CD14-positive monocyte (primary cell): ENCODE data around the gene IKZF3. TPM values are rescaled to one million over a fixed set of nuclear protein-coding genes. Genes with fewer than 3 reads are reported as not detected.

Source experiments
- DNase-seq, 3 donors: peaks; one replicate each; pipeline ENCODE4 v3.0.0-alpha.2; 2011 to 2022
- H2AFZ ChIP-seq: 2 replicates; pipeline ENCODE4 v1.6.0; 2012; ENCODE audit warnings: mild to moderate bottlenecking, low read depth, low read length, inconsistent platforms; ENCODE audit not compliant: insufficient read depth, poor library complexity, severe bottlenecking
- H3K27ac ChIP-seq, 2 donors: 1 replicate in 1 of 2; 2 replicates in 1 of 2; pipeline ENCODE4 v1.5.1; 2012 to 2013; ENCODE audit warnings: low read length in 2 of 2, control low read depth in 1 of 2, inconsistent platforms in 1 of 2, low read depth in 1 of 2, mild to moderate bottlenecking in 1 of 2
- H3K27me3 ChIP-seq, 2 donors: one replicate each; pipeline versions ENCODE4 v1.6.0 to v1.6.1; 2011 to 2013; ENCODE audit warnings: low read length in 2 of 2; ENCODE audit not compliant: control insufficient read depth in 2 of 2, insufficient read depth in 2 of 2
- H3K36me3 ChIP-seq, 2 donors: replicated peaks in 1 of 2; 1 replicate in 1 of 2; 2 replicates in 1 of 2; pipeline versions ENCODE4 v1.5.1 to v1.6.1; 2012 to 2013; ENCODE audit warnings: low read length in 2 of 2, control low read depth in 1 of 2, inconsistent platforms in 1 of 2, mild to moderate bottlenecking in 1 of 2; ENCODE audit not compliant: insufficient read depth in 2 of 2, control insufficient read depth in 1 of 2
- H3K4me1 ChIP-seq, 2 donors: 1 replicate in 1 of 2; 2 replicates in 1 of 2; pipeline versions ENCODE4 v1.5.1 to v1.6.1; 2012 to 2013; ENCODE audit warnings: low read length in 2 of 2, control low read depth in 1 of 2, inconsistent platforms in 1 of 2, mild to moderate bottlenecking in 1 of 2, moderate library complexity in 1 of 2; ENCODE audit not compliant: insufficient read depth in 2 of 2, control insufficient read depth in 1 of 2
- H3K4me2 ChIP-seq: replicated peaks from 2 replicates; pipeline ENCODE3; 2012; ENCODE audit warnings: low read length, moderate library complexity, mild to moderate bottlenecking; ENCODE audit not compliant: poor library complexity, severe bottlenecking; ENCODE audit errors: extremely low read depth
- H3K4me3 ChIP-seq, 3 experiments: fragments of 200-600 bp in 1 of 3; sonication (generic) in 1 of 3; replicated peaks in 1 of 3; 1 replicate in 2 of 3; 2 replicates in 1 of 3; pipeline ENCODE4 v1.5.1; 2011 to 2013; ENCODE audit warnings: low read length in 3 of 3, mild to moderate bottlenecking in 3 of 3, control low read depth in 2 of 3, low read depth in 2 of 3, inconsistent platforms in 1 of 3, moderate library complexity in 1 of 3
- H3K79me2 ChIP-seq: 2 replicates; pipeline ENCODE4 v1.6.0; 2012; ENCODE audit warnings: mild to moderate bottlenecking, control low read depth, inconsistent platforms, low read length, moderate library complexity; ENCODE audit not compliant: insufficient read depth
- H3K9ac ChIP-seq: 2 replicates; pipeline ENCODE4 v1.6.0; 2017; ENCODE audit warnings: low read length, mild to moderate bottlenecking; ENCODE audit not compliant: insufficient read depth, poor library complexity, severe bottlenecking
- H3K9me3 ChIP-seq, 2 donors: replicated peaks in 1 of 2; 1 replicate in 1 of 2; 2 replicates in 1 of 2; pipeline versions ENCODE4 v1.5.1 to v1.6.1; 2012 to 2013; ENCODE audit warnings: low read length in 2 of 2, control low read depth in 1 of 2; ENCODE audit not compliant: control insufficient read depth in 1 of 2, insufficient read depth in 1 of 2
- H4K20me1 ChIP-seq: 2 replicates; pipeline ENCODE4 v1.6.0; 2012; ENCODE audit warnings: mild to moderate bottlenecking, low read length, control low read depth, moderate library complexity; ENCODE audit not compliant: insufficient read depth
- H3K27ac Mint-ChIP-seq, 7 donors: one replicate each; pipeline ENCODE4 v1.8.0; 2020; ENCODE audit warnings: mild to moderate bottlenecking in 7 of 7, mixed read lengths in 7 of 7, moderate library complexity in 6 of 7, inconsistent platforms in 2 of 7
- H3K27me3 Mint-ChIP-seq, 3 donors: one replicate each; pipeline ENCODE4 v1.8.0; 2021 to 2022; ENCODE audit warnings: low read depth in 3 of 3, mild to moderate bottlenecking in 3 of 3, mixed read lengths in 3 of 3, moderate library complexity in 3 of 3, inconsistent platforms in 1 of 3
- H3K36me3 Mint-ChIP-seq, 2 donors: one replicate each; pipeline ENCODE4 v1.8.0; 2020; ENCODE audit warnings: mixed read lengths in 2 of 2, inconsistent platforms in 1 of 2, mild to moderate bottlenecking in 1 of 2
- H3K4me1 Mint-ChIP-seq: one replicate; pipeline ENCODE4 v1.8.0; 2020; ENCODE audit warnings: mild to moderate bottlenecking, mixed read lengths
- H3K4me3 Mint-ChIP-seq, 2 donors: one replicate each; pipeline ENCODE4 v1.8.0; 2020; ENCODE audit warnings: mild to moderate bottlenecking in 2 of 2, mixed read lengths in 2 of 2, moderate library complexity in 1 of 2
- H3K9me3 Mint-ChIP-seq, 7 donors: one replicate each; pipeline ENCODE4 v1.8.0; 2020 to 2022; ENCODE audit warnings: mixed read lengths in 7 of 7, mild to moderate bottlenecking in 6 of 7, moderate library complexity in 6 of 7, inconsistent platforms in 2 of 7
- CTCF ChIP-seq: fragments of 200-600 bp; IDR thresholded peaks from one replicate; pipeline ENCODE4 v1.8.0; 2022; ENCODE audit warnings: antibody characterized with exemption, mild to moderate bottlenecking
- WGBS: methylation state at CpG from one replicate; pipeline ENCODE4 v1.1.5; 2013; ENCODE audit warnings: missing lambda C conversion rate; ENCODE audit not compliant: insufficient coverage; 5-methylcytosine and 5-hydroxymethylcytosine counted together
- intact Hi-C, 2 donors: fragments of 100-400 bp; cut with micrococcal nuclease; formaldehyde crosslinking; loops; one replicate each; pipeline versions ENCODE4 v1.15.0 to v1.15.1; 2023
- polyA plus RNA-seq, 3 donors: library from polyadenylated mRNA; depleted of rRNA in 1 of 3; unstranded in 2 of 3; stranded (reverse) in 1 of 3; fragments of 300-500 nt in 2 of 3; fragments of >200 nt in 1 of 3; fragmentation: Illumina TruSeq in 2 of 3; gene quantifications; 1 replicate in 2 of 3; 2 replicates in 1 of 3; pipeline ENCODE4 v1.2.3, GENCODE V29; 2012 to 2021

Gene IKZF3
- polyA plus RNA-seq, 3 donors, result 0.05 to 0.15 (median 0.05) TPM

DNA sequence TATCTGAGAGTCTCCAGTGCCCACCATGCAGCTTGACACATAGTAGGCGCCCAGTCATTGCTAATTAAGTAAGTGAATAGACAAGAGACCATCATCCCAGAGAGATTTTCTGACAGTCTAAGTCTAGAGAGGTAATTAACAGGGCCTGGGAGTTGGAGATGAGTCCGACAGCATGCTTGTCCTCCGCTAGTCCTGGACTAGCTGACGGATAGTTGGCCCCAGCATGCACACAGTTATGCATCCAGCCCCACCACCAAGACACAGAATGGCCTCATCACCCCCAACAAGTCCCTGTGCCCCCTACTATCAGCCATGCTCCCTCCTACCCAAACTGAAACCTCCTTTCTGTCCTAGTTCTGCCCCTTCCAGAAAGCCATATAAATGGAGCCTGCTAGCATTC, 116.4 kb downstream of the IKZF3 start:
- intact Hi-C loops, result loop anchor here in 1 of 2 donors (2.0 kb wide), 1 partner anchor 17 kb away; the partner anchor contains the start of gene MIEN1
- Mint-ChIP-seq H3K4me1 (no peaks in the 10 kb centered on the region), H3K27me3 (peaks cover 10 to 39% (median 26%) of the 10 kb centered on the region in 3 donors), H3K4me3 (no peak overlapping the region), H3K9me3 (peaks cover 0 to 3% (median 0%) of the 10 kb centered on the region in 7 donors), H3K36me3 (no peaks in the 10 kb centered on the region), H3K27ac (no peak overlapping the region)
- Histone ChIP-seq H4K20me1 (no peaks in the 10 kb centered on the region), H3K36me3 (no peaks in the 10 kb centered on the region), H3K4me3 (no peak overlapping the region), H2AFZ (no peak overlapping the region), H3K27me3 (peaks cover 0 to 6% of the 10 kb centered on the region in 2 donors), H3K79me2 (no peaks in the 10 kb centered on the region), H3K4me1 (peaks cover 0 to under 1% of the 10 kb centered on the region in 2 donors), H3K9ac (no peak overlapping the region), H3K4me2 (no peak overlapping the region), H3K27ac (no peak overlapping the region), H3K9me3 (no peaks in the 10 kb centered on the region)
- 100% methylated on average over 1 of the region's 4 CpGs for WGBS
- TF ChIP-seq CTCF, result no peak
- no peak for DNase-seq

- H3K4me3 ChIP-seq, result no peak overlapping the region
- H3K4me3 Mint-ChIP-seq, result no peak overlapping the region
- no peaks in the 10 kb centered on the region for H3K79me2 ChIP-seq
- H3K36me3 ChIP-seq, result no peaks in the 10 kb centered on the region
- H4K20me1 ChIP-seq, result no peaks in the 10 kb centered on the region
- no peak overlapping the region for H3K27ac ChIP-seq
- H2AFZ ChIP-seq, result no peak overlapping the region
- no peak overlapping the region for H3K9ac ChIP-seq
- TF ChIP-seq CTCF, result no peak
- intact Hi-C loops, result no loop called here
- H3K27me3 ChIP-seq, result peaks cover 0 to 12% of the 10 kb centered on the region in 2 donors
- H3K36me3 Mint-ChIP-seq, result no peaks in the 10 kb centered on the region
- no peak for DNase-seq
- H3K9me3 Mint-ChIP-seq, result peaks cover 0 to 3% (median 0%) of the 10 kb centered on the region in 7 donors
- H3K27ac Mint-ChIP-seq, result no peak overlapping the region
- H3K27me3 Mint-ChIP-seq, result peaks cover 17 to 48% (median 33%) of the 10 kb centered on the region in 3 donors
- H3K4me1 ChIP-seq, result no peaks in the 10 kb centered on the region
- no peaks in the 10 kb centered on the region for H3K4me1 Mint-ChIP-seq
- no peak overlapping the region for H3K4me2 ChIP-seq
- H3K9me3 ChIP-seq, result no peaks in the 10 kb centered on the region
- 95% methylated on average over 6 of the region's 7 CpGs for WGBS
These were observed 118.0 kb downstream of the IKZF3 start for GRCh38 chr17:39746145-39746461.
